SH-SY5Y (cell line): ENCODE measurements around the gene ZSCAN5C.

ENCODE experiments used
- GATA2 ChIP-seq: IDR thresholded peaks from 2 replicates; pipeline ENCODE4 v1.6.1; 2011; ENCODE audit warnings: mild to moderate bottlenecking, low read depth, low read length
- GATA3 ChIP-seq: IDR thresholded peaks from 2 replicates; pipeline ENCODE4 v1.6.1; 2011; ENCODE audit warnings: low read depth, mild to moderate bottlenecking, low read length, moderate library complexity

DNA sequence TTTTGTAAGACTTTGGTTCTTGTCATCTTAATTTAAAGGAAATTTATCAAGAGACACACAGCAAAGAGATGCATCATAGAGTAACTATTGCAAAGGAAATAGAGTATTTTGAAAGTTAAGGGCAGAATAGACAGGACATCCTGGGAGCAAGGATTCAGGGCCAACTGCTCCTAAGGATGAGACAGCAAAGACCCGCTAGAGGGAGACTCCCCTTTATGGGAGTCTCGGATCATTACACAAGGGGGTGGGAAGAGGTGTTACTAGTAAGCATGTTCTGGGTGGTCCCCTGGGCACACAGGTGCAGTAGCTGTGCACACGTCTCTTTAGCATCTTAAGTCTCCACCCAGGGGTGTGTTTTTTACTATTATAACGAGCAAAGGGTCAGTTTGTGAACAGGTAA lies 9.6 kb downstream of the ZSCAN5C start:
- TF ChIP-seq GATA2: no peak
- no peak for TF ChIP-seq GATA3
